Choroid plexus epithelial cell (primary cell): Measurements from ENCODE around the gene SYTL2.

Source experiments
- DNase-seq: peaks from one replicate; pipeline ENCODE4 v3.0.0-alpha.2; 2010; ENCODE audit warnings: low read depth
- H3K4me3 ChIP-seq: 2 replicates; pipeline ENCODE4 v1.5.1; 2011; ENCODE audit warnings: low read depth, mild to moderate bottlenecking, control low read depth, low read length, moderate library complexity
- TF ChIP-seq, protein P1 (sequence below): conservative IDR thresholded peaks from 2 replicates; pipeline ENCODE4 v1.5.1; 2011; ENCODE audit warnings: low read depth, mild to moderate bottlenecking, control low read depth, inconsistent platforms, low read length, moderate library complexity

Gene SYTL2

DNA sequence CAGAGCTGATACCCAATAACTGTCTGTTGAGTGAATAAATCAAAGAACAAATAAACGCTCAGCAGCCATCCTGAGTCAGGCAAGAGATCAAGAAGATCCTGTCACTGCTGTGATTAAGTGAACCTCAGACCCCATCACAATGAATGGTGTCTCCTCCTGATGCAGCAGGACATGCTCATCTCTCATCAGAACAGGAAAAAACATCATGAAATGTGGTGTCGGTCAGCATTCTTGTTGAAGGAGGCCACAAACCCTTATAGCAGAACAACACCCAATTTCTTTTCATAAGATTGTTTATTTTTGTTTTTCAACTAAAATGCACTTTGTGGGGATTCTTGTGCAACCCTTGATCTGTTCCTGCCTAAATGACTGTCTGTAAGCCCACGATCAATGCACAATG, 60.3 kb downstream of the SYTL2 start:
- TF ChIP-seq, protein P1, sequence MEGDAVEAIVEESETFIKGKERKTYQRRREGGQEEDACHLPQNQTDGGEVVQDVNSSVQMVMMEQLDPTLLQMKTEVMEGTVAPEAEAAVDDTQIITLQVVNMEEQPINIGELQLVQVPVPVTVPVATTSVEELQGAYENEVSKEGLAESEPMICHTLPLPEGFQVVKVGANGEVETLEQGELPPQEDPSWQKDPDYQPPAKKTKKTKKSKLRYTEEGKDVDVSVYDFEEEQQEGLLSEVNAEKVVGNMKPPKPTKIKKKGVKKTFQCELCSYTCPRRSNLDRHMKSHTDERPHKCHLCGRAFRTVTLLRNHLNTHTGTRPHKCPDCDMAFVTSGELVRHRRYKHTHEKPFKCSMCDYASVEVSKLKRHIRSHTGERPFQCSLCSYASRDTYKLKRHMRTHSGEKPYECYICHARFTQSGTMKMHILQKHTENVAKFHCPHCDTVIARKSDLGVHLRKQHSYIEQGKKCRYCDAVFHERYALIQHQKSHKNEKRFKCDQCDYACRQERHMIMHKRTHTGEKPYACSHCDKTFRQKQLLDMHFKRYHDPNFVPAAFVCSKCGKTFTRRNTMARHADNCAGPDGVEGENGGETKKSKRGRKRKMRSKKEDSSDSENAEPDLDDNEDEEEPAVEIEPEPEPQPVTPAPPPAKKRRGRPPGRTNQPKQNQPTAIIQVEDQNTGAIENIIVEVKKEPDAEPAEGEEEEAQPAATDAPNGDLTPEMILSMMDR: no peak
- no peak overlapping the region for H3K4me3 ChIP-seq
- no peak for DNase-seq

DNA sequence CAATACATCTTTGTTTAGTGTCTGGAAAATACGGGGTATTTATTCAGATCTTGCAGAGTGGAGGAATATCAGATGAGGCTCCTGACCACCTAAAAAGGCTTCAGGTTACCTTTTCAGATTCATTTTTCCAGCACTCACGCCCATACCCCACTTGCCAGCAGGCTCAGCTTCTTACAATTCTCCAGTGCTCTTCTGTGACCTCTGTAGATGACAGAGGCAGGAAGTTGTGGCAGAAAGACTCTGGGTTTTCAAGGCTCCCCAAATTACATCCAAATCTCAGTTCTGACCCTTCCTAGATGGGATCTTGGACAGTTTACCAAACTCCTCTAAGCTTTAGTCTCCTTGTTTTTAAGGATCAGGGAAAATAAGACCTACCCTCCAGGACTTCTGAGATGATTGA, 61.1 kb downstream of the SYTL2 start:
- DNase-seq: no peak
- H3K4me3 ChIP-seq: no peak overlapping the region
- TF ChIP-seq, protein P1: no peak

DNA sequence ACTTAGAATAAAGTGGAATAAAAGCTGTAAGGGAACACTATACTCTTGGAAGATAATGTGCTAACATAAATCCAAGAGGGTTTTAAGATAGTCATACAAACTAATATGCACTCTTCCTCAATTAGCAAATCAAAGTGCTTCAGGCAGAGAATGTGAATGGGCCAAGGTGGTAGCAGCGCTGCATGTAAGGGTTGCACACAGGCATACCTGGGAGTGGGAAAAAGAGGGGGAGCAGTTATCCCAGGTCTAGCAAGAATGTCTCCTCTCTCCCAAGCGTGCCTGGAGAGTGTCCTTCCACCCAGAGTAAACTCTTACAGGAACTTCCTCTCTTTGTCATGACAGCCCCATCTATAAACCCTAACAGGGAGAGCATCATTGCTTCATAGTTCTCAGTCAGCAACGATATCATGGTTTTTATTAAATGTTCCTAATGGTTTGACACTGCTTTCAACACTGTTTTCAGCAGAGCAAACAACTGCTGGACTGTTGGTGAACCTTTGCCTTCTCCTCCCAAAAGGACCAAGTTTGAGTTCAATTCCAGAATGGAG, 61.6 kb downstream of the SYTL2 start:
- no peak for DNase-seq
- no peak overlapping the region for H3K4me3 ChIP-seq
- TF ChIP-seq, protein P1: no peak

DNA sequence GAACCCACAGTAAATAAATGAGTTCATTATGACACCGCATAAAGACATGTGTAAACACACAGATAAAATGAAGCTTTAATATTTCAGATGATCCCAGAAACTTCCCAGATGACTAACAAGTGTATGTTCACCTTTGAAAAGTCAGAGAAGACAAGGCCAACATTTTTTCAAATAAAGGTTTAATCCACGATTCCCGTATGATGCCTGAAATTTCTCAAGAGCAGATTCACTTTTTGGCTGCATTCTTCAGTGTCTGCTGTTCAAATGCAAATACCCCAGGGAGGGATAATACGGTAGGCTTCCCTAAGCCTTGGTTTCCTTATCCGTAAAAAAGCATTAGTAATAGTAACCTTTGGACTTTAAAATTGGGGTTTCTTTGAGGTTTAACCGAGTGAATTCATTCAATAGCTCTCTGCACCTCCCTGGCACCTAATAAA, 62.5 kb downstream of the SYTL2 start:
- H3K4me3 ChIP-seq: no peak overlapping the region
- no peak for DNase-seq

DNA sequence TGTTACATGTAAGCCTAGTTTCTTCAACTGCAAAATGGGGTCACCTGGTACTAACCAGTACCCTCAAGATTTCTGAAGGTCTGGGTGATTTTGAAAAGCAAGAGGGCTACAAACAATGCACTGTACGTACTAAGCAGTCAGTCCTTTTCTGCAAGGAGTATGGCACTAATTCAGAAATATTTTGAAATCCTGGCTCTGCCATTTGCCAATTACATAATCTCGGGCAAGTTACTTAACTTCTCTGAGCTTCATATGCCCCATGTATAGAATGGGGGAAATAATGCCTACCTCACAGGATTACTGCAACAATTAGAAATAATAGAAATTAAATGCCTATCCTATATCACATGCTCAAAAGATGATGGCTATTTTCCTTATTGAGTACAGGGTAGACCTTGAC, 64.3 kb downstream of the SYTL2 start:
- TF ChIP-seq, protein P1: no peak
- H3K4me3 ChIP-seq: no peak overlapping the region
- no peak for DNase-seq

More for the DNA sequence above, 62.5 kb downstream of the SYTL2 start:
- TF ChIP-seq, protein P1: no peak

DNA sequence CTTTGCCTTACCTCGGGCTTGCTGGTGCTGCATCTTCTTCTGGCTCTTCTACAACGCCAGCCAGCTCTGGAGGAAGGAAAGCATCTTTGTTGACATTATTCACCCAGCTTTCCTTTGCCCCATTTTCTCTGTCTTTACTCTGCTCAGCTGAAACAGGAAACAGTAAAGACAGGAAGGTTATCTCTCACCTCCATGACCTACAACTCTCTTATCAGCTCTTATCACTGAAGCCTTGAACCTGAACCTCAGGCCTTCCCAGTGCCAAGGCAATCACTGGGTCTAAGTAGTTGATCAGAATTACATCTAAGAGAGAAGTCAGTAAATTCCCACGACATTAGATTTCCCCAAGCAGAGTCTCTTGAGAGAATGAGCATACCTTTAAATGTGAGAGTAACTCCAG, 65.3 kb downstream of the SYTL2 start:
- no peak overlapping the region for H3K4me3 ChIP-seq
- no peak for DNase-seq
- TF ChIP-seq, protein P1: no peak

DNA sequence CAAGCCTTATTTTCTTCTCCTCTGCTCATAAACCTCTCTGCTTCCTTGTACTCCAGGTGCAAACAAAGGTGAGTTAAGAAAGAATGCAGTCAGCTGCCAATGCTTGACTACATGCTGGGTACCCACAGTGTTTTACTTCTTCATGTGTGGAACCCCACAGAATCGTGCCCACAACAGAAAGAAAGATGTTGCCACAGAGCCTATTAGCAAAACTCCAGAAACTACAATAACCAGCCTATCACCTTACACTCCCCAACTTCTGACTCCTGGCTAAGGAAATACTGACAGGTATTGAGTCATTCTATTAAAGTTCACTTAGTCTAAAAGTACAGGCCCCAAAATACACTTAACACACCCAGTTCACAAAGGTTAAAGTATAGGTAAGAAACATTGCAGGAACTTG, 68.1 kb downstream of the SYTL2 start:
- DNase-seq: no peak
- no peak overlapping the region for H3K4me3 ChIP-seq
- TF ChIP-seq, protein P1: no peak
